ENCODE data around the gene PITRM1. TPM values are rescaled to one million over a fixed set of nuclear protein-coding genes. Genes with fewer than 3 reads are reported as not detected.

Gene PITRM1
- polyA plus RNA-seq, 1 donor (not counting 4 experiments of a cell fraction or from before 2014, with no cell fraction given): 47.2 TPM

- H3K9ac ChIP-seq (ENCODE audit: control insufficient read depth, extremely low read depth, insufficient read depth, low read length): no peak overlapping the region
- no peak overlapping the region for H2AFZ ChIP-seq (ENCODE audit: control insufficient read depth, low read length)
- peaks cover 22% of the 10 kb centered on the region for H3K79me2 ChIP-seq (ENCODE audit: control insufficient read depth, insufficient read depth, low read length)
- H3K36me3 ChIP-seq (ENCODE audit: control insufficient read depth in 2 of 2, extremely low read depth in 1 of 2, insufficient read depth in 2 of 2, low read length in 2 of 2): peaks cover 30 to 40% of the 10 kb centered on the region in 2 experiments
- H4K20me1 ChIP-seq (ENCODE audit: control insufficient read depth, extremely low read depth, insufficient read depth, low read length): no peaks in the 10 kb centered on the region
- no peaks in the 10 kb centered on the region for H3K9me1 ChIP-seq (ENCODE audit: control insufficient read depth, extremely low read depth, insufficient read depth, low read length)
- H3K4me1 ChIP-seq (ENCODE audit: control insufficient read depth, extremely low read depth, insufficient read depth, low read length): peaks cover 2% of the 10 kb centered on the region
- H3K27ac ChIP-seq (ENCODE audit: control insufficient read depth, insufficient read depth, low read length): no peak overlapping the region
- H3K27me3 ChIP-seq (ENCODE audit: control insufficient read depth, extremely low read depth, insufficient read depth, low read length): no peaks in the 10 kb centered on the region
- H3K9me3 ChIP-seq (ENCODE audit: control insufficient read depth, low read depth, low read length): no peaks in the 10 kb centered on the region
- no peak for TF ChIP-seq EZH2 (IDR thresholded peaks at IDR 0.05; ENCODE audit: low read length)
- TF ChIP-seq, protein P1, sequence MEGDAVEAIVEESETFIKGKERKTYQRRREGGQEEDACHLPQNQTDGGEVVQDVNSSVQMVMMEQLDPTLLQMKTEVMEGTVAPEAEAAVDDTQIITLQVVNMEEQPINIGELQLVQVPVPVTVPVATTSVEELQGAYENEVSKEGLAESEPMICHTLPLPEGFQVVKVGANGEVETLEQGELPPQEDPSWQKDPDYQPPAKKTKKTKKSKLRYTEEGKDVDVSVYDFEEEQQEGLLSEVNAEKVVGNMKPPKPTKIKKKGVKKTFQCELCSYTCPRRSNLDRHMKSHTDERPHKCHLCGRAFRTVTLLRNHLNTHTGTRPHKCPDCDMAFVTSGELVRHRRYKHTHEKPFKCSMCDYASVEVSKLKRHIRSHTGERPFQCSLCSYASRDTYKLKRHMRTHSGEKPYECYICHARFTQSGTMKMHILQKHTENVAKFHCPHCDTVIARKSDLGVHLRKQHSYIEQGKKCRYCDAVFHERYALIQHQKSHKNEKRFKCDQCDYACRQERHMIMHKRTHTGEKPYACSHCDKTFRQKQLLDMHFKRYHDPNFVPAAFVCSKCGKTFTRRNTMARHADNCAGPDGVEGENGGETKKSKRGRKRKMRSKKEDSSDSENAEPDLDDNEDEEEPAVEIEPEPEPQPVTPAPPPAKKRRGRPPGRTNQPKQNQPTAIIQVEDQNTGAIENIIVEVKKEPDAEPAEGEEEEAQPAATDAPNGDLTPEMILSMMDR (optimal IDR thresholded peaks at IDR 0.05 in 1 of 3, IDR thresholded peaks at IDR 0.05 in 1 of 3, conservative IDR thresholded peaks at IDR 0.05 in 1 of 3; ENCODE audit: extremely low read depth in 1 of 3, insufficient read depth in 2 of 3, low read length in 3 of 3): no peak
- DNase-seq (ENCODE audit: low read depth, low spot score) (no peak), FAIRE-seq (no peak)
- dilution Hi-C loops (cut with MboI; ENCODE audit: extremely low pct_ligation_motif_present, low sequenced_read_pairs): no loop called here
- H3K4me3 ChIP-seq (ENCODE audit: control insufficient read depth in 2 of 3, extremely low read depth in 1 of 3, insufficient read depth in 2 of 3, low read depth in 1 of 3, low read length in 3 of 3): no peak overlapping the region
- H3K4me2 ChIP-seq (ENCODE audit: control insufficient read depth, extremely low read depth, insufficient read depth, low read depth, low read length): no peak overlapping the region
Observed at GRCh38 chr10:3169271-3169670, 3.3 kb downstream of the PITRM1 start.

DNA sequence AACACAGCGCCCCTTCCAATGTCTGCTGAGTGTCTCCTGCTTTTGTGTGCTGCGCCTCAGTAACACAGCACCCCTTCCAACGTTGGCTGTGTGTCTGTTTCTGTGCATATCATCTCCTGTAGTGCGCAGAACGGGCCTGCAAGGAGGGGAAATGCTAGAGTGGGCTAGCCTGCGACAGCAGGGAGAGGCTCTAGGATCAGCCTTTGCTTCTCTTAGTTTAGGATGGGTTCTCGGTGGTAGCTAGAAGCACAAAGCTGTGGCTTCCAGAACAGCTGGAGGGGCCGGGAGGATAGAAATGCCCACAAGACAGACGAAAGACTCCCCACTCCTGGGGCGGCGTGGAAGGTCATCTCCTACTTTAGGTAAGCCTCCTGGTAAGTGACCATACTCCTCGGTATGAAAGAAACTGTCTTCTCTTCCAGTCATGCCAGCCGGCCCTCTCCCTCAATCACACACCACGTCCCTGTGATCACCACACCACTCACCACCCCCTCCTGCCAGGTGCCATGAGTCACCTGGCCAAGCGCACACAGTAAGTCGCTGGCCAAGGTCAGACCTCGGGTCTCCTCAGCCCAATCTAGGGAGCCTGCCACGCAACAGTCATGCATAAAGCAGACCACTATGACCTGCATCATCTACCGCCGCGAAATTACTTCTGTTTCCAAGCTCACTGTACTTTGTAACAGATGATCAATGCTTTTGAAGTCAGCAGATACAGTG is 4.8 kb downstream of the PITRM1 start:
- Histone ChIP-seq H3K4me3 (ENCODE audit: control insufficient read depth in 2 of 3, extremely low read depth in 1 of 3, insufficient read depth in 2 of 3, low read depth in 1 of 3, low read length in 3 of 3) (no peak overlapping the region), H2AFZ (ENCODE audit: control insufficient read depth, low read length) (no peak overlapping the region), H3K27ac (ENCODE audit: control insufficient read depth, insufficient read depth, low read length) (no peak overlapping the region), H3K9me3 (ENCODE audit: control insufficient read depth, low read depth, low read length) (no peaks in the 10 kb centered on the region), H3K36me3 (ENCODE audit: control insufficient read depth in 2 of 2, extremely low read depth in 1 of 2, insufficient read depth in 2 of 2, low read length in 2 of 2) (peaks cover 37 to 48% of the 10 kb centered on the region in 2 experiments), H3K9ac (ENCODE audit: control insufficient read depth, extremely low read depth, insufficient read depth, low read length) (no peak overlapping the region), H3K9me1 (ENCODE audit: control insufficient read depth, extremely low read depth, insufficient read depth, low read length) (no peaks in the 10 kb centered on the region), H3K4me1 (ENCODE audit: control insufficient read depth, extremely low read depth, insufficient read depth, low read length) (peaks cover 2% of the 10 kb centered on the region), H3K79me2 (ENCODE audit: control insufficient read depth, insufficient read depth, low read length) (peaks cover 22% of the 10 kb centered on the region), H4K20me1 (ENCODE audit: control insufficient read depth, extremely low read depth, insufficient read depth, low read length) (no peaks in the 10 kb centered on the region), H3K4me2 (ENCODE audit: control insufficient read depth, extremely low read depth, insufficient read depth, low read depth, low read length) (no peak overlapping the region), H3K27me3 (ENCODE audit: control insufficient read depth, extremely low read depth, insufficient read depth, low read length) (no peaks in the 10 kb centered on the region)
- FAIRE-seq (no peak), DNase-seq (ENCODE audit: low read depth, low spot score) (no peak)
- dilution Hi-C loops (cut with MboI; ENCODE audit: extremely low pct_ligation_motif_present, low sequenced_read_pairs): no loop called here
- TF ChIP-seq, protein P1 (optimal IDR thresholded peaks at IDR 0.05 in 1 of 3, IDR thresholded peaks at IDR 0.05 in 1 of 3, conservative IDR thresholded peaks at IDR 0.05 in 1 of 3; ENCODE audit: extremely low read depth in 1 of 3, insufficient read depth in 2 of 3, low read length in 3 of 3): no peak
- no peak for TF ChIP-seq EZH2 (IDR thresholded peaks at IDR 0.05; ENCODE audit: low read length)

Measured in keratinocyte (primary cell).